Measurements from ENCODE around the gene SPRR2B. TPM values are rescaled to one million over a fixed set of nuclear protein-coding genes. Genes with fewer than 3 reads are reported as not detected.
"Not testable (repeated sequence)": the region's sequence is repeated elsewhere in the genome, so short reads cannot be mapped to it uniquely, and the experiment has no call there.

The SPRR2B gene
- total RNA-seq, 1 experiment from 2014 or later = not detected

- peak; percentile 67 for DNase-seq (ENCODE audit: low spot score)
Observed at GRCh38 chr1:153032677-153033308, 38.6 kb downstream of the SPRR2B start.

- DNase-seq (ENCODE audit: low spot score) = no peak
Observed at GRCh38 chr1:153032073-153032472, 39.3 kb downstream of the SPRR2B start.

GRCh38 chr1:153030895-153031294 is 40.5 kb downstream of the SPRR2B start, which contains the start of gene SPRR1B:
SPRR1B (plus strand) TSS chr1:153031203; CDS start chr1:153032346, 1,143 bp downstream.
- DNase-seq (ENCODE audit: low spot score) = no peak

- no peak for DNase-seq (ENCODE audit: low spot score)
Observed at GRCh38 chr1:153028766-153029165, 42.6 kb downstream of the SPRR2B start.

- no peak for DNase-seq (ENCODE audit: low spot score)
Observed at GRCh38 chr1:153025797-153026196, 45.6 kb downstream of the SPRR2B start.

- DNase-seq (ENCODE audit: low spot score) = no peak
Observed at GRCh38 chr1:153024413-153024812, 47.0 kb downstream of the SPRR2B start.

GRCh38 chr1:153023109-153023508 is 48.3 kb downstream of the SPRR2B start:
- no peak for DNase-seq (ENCODE audit: low spot score)

- not testable (repeated sequence) for DNase-seq (ENCODE audit: low spot score)
Observed at GRCh38 chr1:153022340-153022739, 49.1 kb downstream of the SPRR2B start.

GRCh38 chr1:153021829-153022228 is 49.6 kb downstream of the SPRR2B start:
- not testable (repeated sequence) for DNase-seq (ENCODE audit: low spot score)

Other genes with a start within 250 kb of the SPRR2B start
- not detected in 2 replicates for gene LCE1A, start 244.1 kb downstream of the SPRR2B start, total RNA-seq (2014; rRNA removed; shearing (Covaris generic))
- not detected in 2 replicates for gene LCE6A, start 228.8 kb downstream of the SPRR2B start, total RNA-seq (2014; rRNA removed; shearing (Covaris generic))
- gene LCE7A, start 211.6 kb downstream of the SPRR2B start, total RNA-seq (2014; rRNA removed; shearing (Covaris generic)) = not detected in 2 replicates
- not detected in 2 replicates for gene SMCP, start 193.3 kb downstream of the SPRR2B start, total RNA-seq (2014; rRNA removed; shearing (Covaris generic))
- not detected in 2 replicates for gene IVL, start 163.1 kb downstream of the SPRR2B start, total RNA-seq (2014; rRNA removed; shearing (Covaris generic))
- gene SPRR5, start 124.4 kb downstream of the SPRR2B start, total RNA-seq (2014; rRNA removed; shearing (Covaris generic)) = not detected in 2 replicates
- not detected in 2 replicates for gene SPRR4, start 101.0 kb downstream of the SPRR2B start, total RNA-seq (2014; rRNA removed; shearing (Covaris generic))
- not detected in 2 replicates for gene SPRR1A, start 87.5 kb downstream of the SPRR2B start, total RNA-seq (2014; rRNA removed; shearing (Covaris generic))
- gene SPRR3, start 69.9 kb downstream of the SPRR2B start, total RNA-seq (2014; rRNA removed; shearing (Covaris generic)) = not detected in 2 replicates
- not detected in 2 replicates for gene SPRR1B, start 40.4 kb downstream of the SPRR2B start, total RNA-seq (2014; rRNA removed; shearing (Covaris generic))
- not detected in 2 replicates for gene SPRR2D, start 30.5 kb downstream of the SPRR2B start, total RNA-seq (2014; rRNA removed; shearing (Covaris generic))
- gene SPRR2A, start 14.1 kb downstream of the SPRR2B start, total RNA-seq (2014; rRNA removed; shearing (Covaris generic)) = not detected in 2 replicates
- not detected in 2 replicates for gene SPRR2E, start 22.9 kb upstream of the SPRR2B start, total RNA-seq (2014; rRNA removed; shearing (Covaris generic))
- not detected in 2 replicates for gene SPRR2F, start 41.9 kb upstream of the SPRR2B start, total RNA-seq (2014; rRNA removed; shearing (Covaris generic))
- gene SPRR2G, start 79.3 kb upstream of the SPRR2B start, total RNA-seq (2014; rRNA removed; shearing (Covaris generic)) = not detected in 2 replicates
- not detected in 2 replicates for gene LELP1, start 131.8 kb upstream of the SPRR2B start, total RNA-seq (2014; rRNA removed; shearing (Covaris generic))
- gene PRR9, start 146.0 kb upstream of the SPRR2B start, total RNA-seq (2014; rRNA removed; shearing (Covaris generic)) = not detected in 2 replicates
- gene LORICRIN, start 188.1 kb upstream of the SPRR2B start, total RNA-seq (2014; rRNA removed; shearing (Covaris generic)) = not detected in 2 replicates
- gene PGLYRP3, start 241.3 kb upstream of the SPRR2B start, total RNA-seq (2014; rRNA removed; shearing (Covaris generic)) = not detected in 2 replicates